Measurements from ENCODE around the gene NPR1.
"Not testable (repeated sequence)": the region's sequence is repeated elsewhere in the genome, so short reads cannot be mapped to it uniquely, and the experiment has no call there.

Gene NPR1

GRCh38 chr1:153649863-153650235, 28.6 kb upstream of the NPR1 start:
- no peak for DNase-seq (ENCODE audit: low spot score)

GRCh38 chr1:153651771-153652170, 26.7 kb upstream of the NPR1 start:
- no peak for DNase-seq (ENCODE audit: low spot score)

DNA sequence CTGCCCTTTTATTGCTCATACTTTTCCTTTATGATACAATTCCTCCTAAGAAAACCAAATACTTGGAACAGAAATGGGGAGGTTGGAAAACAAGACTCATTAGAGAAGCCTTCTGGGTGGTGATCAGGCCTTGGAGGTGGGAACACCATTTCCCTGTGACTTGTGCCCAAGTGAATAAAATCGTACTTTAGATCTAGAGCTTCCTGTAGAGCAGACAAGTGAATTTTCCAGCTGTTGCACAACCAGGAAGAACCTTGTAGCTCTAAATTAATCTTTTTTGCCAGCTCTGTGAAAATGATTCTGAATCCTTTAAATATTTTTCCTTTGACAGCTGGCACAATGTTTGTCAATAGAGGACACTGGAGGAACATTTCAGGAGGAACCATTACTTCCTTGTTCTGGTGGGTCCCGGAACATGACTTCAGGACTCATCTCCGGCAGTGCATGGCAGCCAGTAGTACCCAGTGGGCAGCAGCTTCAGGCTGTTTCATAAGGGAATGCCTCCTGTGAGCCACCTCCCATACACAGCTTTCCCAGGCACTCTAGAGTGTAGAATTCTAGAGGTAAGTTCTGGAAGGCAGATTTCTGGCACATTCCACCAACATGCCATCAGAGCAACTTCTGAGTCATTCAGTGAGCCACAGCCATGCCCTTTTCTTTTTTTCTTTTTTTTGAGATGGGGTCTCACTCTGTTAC, 25.5 kb upstream of the NPR1 start:
- DNase-seq (ENCODE audit: low spot score) = peak; percentile 63

DNA sequence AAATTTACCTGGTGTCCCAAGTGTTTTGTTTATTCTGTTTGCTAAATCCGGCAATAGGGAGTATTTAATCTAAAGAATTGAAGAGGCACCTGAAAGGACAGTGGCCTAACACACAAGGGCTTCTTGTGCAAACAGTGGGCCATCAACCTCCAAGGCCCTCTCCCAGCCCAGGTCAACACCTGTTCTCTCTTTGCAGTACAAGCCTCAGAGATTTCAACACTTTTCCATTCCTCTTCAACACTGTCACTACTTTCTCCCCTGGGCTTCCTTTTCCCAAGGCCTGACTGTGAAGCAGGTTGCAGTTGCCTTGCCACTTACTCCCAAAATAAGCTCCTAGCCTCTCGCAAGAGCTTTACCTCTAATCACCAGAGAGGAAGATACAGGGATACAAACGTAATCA, 23.2 kb upstream of the NPR1 start:
- no peak for DNase-seq (ENCODE audit: low spot score)

DNA sequence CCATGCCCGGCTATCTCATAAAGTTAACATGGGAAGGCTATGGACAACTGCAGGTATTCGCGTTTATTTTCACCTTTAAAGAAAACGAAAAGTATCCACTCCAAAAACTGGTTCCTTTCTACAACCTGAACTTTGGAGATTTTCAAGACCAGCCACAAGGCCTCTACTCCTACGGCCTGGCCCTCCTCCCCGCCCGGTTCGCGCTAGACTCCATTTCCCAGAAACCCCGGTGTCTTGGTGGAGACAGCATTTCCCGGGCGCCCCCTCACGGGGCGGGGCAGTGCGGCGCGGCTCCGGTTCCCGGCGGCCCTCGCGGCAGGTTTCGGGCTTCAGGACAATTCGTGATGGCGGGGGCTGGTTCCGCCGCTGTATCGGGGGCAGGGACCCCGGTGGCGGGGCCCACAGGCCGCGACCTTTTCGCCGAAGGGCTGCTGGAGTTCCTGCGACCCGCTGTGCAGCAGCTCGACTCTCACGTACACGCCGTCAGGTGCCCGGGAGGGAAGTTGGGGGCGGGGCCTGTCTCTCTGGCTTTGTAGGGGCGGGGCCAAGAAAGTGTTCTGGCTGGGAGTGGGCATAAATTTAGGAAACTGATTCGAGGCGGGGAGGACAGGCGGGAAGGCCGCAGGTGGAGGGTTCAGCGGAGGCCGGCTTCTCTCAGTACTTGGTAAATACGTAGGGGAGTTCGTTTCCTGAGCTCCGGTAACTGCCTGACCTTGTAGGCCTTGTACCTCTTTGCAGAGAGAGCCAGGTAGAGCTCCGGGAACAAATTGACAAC, 19.9 kb upstream of the NPR1 start, which contains the start of gene SNAPIN:
Gene SNAPIN, plus strand, starts transcription at position 304 of the 775 bp plus-strand sequence. Its CDS starts 41 bp downstream, at position 345.
- peak; percentile 93 for DNase-seq (ENCODE audit: low spot score)

DNA sequence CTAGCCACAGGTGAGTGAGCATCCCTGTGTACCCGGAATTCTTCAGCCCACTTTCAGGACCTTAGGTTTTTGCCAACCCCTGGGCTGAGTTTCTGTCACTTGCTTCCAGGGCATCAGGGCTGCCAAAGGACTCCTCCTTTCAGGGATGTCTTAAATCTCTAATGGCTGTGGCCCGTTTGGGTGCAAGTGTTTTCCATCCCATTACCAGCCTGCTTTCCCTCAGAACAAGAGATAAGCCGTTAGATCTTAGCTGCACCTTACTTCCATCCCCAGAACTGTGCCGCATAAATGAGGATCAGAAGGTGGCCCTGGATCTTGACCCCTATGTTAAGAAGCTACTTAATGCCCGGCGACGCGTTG, 19.3 kb upstream of the NPR1 start:
- DNase-seq (ENCODE audit: low spot score) = no peak

- no peak for DNase-seq (ENCODE audit: low spot score)
These were observed 18.8 kb upstream of the NPR1 start for GRCh38 chr1:153659656-153660055.

DNA sequence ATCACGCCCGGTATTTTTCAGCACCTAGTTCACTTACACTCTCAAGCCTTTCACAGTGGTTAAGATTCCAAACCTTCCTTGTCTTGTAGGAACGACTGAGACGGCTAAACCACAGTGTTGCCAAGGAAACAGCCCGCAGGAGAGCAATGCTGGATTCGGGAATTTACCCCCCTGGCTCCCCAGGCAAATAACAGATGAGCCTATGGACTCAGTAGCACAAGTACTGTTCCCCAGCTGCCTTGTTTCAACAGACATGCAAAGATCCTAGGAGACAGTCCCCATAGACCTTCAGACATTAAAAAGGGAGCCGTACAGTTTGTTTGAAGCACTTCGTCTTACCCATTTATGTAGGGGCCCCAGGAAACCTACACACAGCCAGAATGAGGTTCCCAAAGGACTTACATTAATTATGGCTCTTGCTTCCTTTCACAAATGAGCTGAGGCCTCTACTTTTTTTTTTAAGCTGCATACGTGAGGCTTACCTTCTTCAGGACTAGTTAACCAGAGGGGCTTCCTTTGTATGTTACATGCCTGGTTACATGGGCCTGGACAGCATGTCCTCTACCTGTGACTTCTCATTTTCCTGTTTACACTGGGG, 17.3 kb upstream of the NPR1 start:
- DNase-seq (ENCODE audit: low spot score) = no peak

- DNase-seq (ENCODE audit: low spot score) = no peak
These were observed 16.2 kb upstream of the NPR1 start for GRCh38 chr1:153662269-153662668.

DNA sequence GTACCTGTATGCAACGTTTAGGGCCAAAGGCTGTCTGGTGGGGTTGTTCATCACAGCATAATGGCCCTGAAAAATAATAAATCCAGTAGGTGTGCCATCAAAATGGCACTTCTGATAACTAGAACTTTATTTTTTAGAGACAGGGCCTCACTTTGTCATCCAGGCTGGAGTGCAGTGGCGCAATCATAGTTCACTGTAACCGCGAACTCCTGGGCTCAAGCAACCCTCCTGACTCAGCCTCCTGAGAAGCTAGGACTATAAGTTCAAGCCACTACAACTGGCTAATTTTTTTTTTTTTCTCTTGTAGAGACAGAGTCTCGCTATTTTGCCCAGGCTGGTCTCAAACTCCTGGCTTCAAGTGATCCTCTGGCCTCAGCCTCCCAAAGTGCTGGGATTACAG, 15.3 kb upstream of the NPR1 start:
- DNase-seq (ENCODE audit: low spot score) = no peak

GRCh38 chr1:153667439-153667838, 11.0 kb upstream of the NPR1 start:
- DNase-seq (ENCODE audit: low spot score) = no peak

DNA sequence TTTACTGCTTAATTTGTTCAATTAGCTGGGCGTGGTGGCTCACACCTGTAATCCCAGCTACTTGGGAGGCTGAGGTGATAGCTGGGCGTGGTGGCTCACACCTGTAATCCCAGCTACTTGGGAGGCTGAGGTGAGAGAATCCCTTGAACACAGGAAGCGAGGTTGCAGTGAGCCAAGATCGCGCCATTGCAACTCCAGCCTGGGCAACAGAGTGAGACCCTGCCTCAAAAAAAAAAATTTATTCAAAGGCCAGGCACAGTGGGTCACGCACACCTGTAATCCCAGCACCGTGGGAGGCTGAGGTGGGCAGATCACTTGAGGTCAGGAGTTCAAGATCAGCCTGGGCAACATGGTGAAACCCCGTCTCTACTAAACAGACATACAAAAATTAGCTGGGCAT, 9.8 kb upstream of the NPR1 start:
- DNase-seq (ENCODE audit: low spot score) = not testable (repeated sequence)

- no peak for DNase-seq (ENCODE audit: low spot score)
These were observed 8.9 kb upstream of the NPR1 start for GRCh38 chr1:153669606-153670005.

DNA sequence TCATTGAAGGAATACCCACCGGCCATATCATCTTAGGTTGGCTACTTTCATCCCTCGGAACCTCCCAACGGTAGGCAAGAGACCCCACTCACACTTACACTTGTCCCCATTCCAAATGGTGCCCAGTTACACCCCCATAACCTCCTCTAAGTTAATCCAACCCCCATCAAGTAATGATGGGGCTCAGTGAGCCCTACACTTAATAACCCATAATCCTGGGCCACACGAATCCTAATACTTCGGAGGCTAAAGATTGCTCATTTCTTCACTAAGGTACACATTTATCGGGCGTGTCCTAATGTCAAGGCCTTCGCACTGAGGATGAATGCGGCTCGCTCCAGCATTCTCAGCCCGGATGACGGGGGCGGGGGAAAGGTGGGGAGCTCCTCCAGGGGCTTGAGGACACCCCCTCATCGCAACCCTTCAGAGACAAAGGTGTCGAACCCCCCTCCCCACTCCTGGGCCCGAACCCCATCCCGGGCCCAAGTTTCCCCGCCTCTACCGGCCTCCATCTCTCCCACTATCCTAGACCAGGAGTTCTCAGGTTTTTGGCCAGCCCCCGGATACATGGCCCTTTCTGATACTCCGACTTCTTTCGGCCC, 8.1 kb upstream of the NPR1 start:
- no peak for DNase-seq (ENCODE audit: low spot score)

GRCh38 chr1:153670859-153671627, 7.4 kb upstream of the NPR1 start, which contains the start of gene ILF2:
Gene ILF2, minus strand, starts transcription at chr1:153670993. Its CDS starts 71 bp downstream, at chr1:153670922.
- DNase-seq (ENCODE audit: low spot score) = peak; percentile 99

GRCh38 chr1:153671628-153672353, 6.7 kb upstream of the NPR1 start:
- not testable (repeated sequence) for DNase-seq (ENCODE audit: low spot score)

DNA sequence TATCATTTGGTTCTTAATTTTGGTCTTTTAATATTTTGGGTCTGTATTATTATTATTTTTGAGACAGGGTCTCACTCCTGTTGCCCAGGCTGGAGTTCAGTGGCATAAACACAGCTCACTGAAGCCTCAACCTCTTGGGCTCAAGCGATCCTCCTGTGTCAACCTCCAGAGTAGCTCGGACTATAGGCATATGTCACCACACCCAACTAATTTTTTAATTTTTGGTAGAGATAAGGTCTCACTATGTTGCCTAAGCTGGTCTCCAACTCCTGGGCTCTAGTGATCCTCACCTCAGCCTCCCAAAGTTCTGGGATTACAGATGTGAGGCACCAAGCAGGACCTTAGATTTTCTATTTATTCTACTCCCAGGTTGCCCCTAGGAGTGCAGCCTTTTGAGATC, 5.0 kb upstream of the NPR1 start:
- no peak for DNase-seq (ENCODE audit: low spot score)

- peak; percentile 72 for DNase-seq (ENCODE audit: low spot score)
These were observed 570 bp upstream of the NPR1 start for GRCh38 chr1:153677718-153678518.

DNA sequence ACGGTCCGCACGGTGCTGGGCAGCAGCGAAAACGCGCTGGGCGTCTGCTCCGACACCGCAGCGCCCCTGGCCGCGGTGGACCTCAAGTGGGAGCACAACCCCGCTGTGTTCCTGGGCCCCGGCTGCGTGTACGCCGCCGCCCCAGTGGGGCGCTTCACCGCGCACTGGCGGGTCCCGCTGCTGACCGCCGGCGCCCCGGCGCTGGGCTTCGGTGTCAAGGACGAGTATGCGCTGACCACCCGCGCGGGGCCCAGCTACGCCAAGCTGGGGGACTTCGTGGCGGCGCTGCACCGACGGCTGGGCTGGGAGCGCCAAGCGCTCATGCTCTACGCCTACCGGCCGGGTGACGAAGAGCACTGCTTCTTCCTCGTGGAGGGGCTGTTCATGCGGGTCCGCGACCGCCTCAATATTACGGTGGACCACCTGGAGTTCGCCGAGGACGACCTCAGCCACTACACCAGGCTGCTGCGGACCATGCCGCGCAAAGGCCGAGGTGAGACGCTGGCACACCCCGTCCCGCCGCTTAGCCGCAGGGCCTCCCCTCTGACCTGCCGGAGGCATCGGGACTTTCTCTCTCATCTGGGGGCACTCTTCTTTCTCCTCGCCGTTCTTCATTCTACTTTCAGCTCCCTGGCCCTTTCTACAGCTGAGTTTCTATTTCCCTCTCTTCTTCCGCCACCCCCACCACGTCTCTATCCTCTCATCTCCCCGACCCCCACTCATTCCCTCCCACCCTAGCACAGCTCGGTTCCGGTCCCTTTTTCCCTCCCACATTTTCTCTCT, 1.0 kb downstream of the NPR1 start:
- DNase-seq (ENCODE audit: low spot score) = no peak

GRCh38 chr1:153680120-153680403, 1.6 kb downstream of the NPR1 start:
- DNase-seq (ENCODE audit: low spot score) = no peak

All from hepatic stellate cell (primary cell).